Measurements from ENCODE around the gene ASCC1. TPM values are rescaled to one million over a fixed set of nuclear protein-coding genes. Genes with fewer than 3 reads are reported as not detected.

The ASCC1 gene
- total RNA-seq, 1 donor from 2014 or later: 38.5 TPM

- Histone ChIP-seq H3K4me3 (no peak overlapping the region), H3K36me3 (no peaks in the 10 kb centered on the region), H3K9me3 (no peaks in the 10 kb centered on the region), H3K27ac (peak overlapping the region; percentile 98), H3K27me3 (no peaks in the 10 kb centered on the region), H3K4me1 (peaks cover 91% of the 10 kb centered on the region)
- intact Hi-C loops (cut with DNase I): no loop called here
- no peak for DNase-seq (ENCODE audit: extremely low spot score in 2 of 2)
- TF ChIP-seq, protein P1, sequence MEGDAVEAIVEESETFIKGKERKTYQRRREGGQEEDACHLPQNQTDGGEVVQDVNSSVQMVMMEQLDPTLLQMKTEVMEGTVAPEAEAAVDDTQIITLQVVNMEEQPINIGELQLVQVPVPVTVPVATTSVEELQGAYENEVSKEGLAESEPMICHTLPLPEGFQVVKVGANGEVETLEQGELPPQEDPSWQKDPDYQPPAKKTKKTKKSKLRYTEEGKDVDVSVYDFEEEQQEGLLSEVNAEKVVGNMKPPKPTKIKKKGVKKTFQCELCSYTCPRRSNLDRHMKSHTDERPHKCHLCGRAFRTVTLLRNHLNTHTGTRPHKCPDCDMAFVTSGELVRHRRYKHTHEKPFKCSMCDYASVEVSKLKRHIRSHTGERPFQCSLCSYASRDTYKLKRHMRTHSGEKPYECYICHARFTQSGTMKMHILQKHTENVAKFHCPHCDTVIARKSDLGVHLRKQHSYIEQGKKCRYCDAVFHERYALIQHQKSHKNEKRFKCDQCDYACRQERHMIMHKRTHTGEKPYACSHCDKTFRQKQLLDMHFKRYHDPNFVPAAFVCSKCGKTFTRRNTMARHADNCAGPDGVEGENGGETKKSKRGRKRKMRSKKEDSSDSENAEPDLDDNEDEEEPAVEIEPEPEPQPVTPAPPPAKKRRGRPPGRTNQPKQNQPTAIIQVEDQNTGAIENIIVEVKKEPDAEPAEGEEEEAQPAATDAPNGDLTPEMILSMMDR (IDR thresholded peaks at IDR 0.05): no peak
- TF ChIP-seq POLR2AphosphoS5 (IDR thresholded peaks at IDR 0.05; ENCODE audit: insufficient read depth in 1 of 2, low read depth in 1 of 2): no peak
- no peak for TF ChIP-seq POLR2A (IDR thresholded peaks at IDR 0.05)
These were observed 41.2 kb upstream of the ASCC1 start for GRCh38 chr10:72257051-72257892.

GRCh38 chr10:72255977-72256729 lies 40.1 kb upstream of the ASCC1 start:
- no peak overlapping the region for H3K4me3 ChIP-seq
- H3K4me1 ChIP-seq: peaks cover 94% of the 10 kb centered on the region
- no peak for DNase-seq (ENCODE audit: extremely low spot score in 2 of 2)
- H3K36me3 ChIP-seq: no peaks in the 10 kb centered on the region
- H3K27ac ChIP-seq: peak overlapping the region; percentile 98
- no peaks in the 10 kb centered on the region for H3K27me3 ChIP-seq
- intact Hi-C loops (cut with DNase I): no loop called here
- H3K9me3 ChIP-seq: no peaks in the 10 kb centered on the region
- TF ChIP-seq POLR2A (IDR thresholded peaks at IDR 0.05): no peak
- TF ChIP-seq, protein P1 (IDR thresholded peaks at IDR 0.05): no peak
- TF ChIP-seq POLR2AphosphoS5 (IDR thresholded peaks at IDR 0.05; ENCODE audit: insufficient read depth in 1 of 2, low read depth in 1 of 2): peak in 1 of 2 donors; percentile 53

GRCh38 chr10:72254813-72255568 lies 38.9 kb upstream of the ASCC1 start:
- Histone ChIP-seq H3K27ac (peak overlapping the region; percentile 98), H3K36me3 (no peaks in the 10 kb centered on the region), H3K4me3 (peak overlapping the region in 1 of 2 donors; percentile 14), H3K9me3 (no peaks in the 10 kb centered on the region), H3K4me1 (peaks cover 94% of the 10 kb centered on the region), H3K27me3 (no peaks in the 10 kb centered on the region)
- intact Hi-C loops (cut with DNase I): loop anchor here (5.0 kb wide), 1 partner anchor 38 kb away; the partner anchor contains the start of genes ANAPC16 and ASCC1
- peak in 1 of 2 donors; percentile 95 for DNase-seq (ENCODE audit: extremely low spot score in 2 of 2)
- TF ChIP-seq, protein P1 (IDR thresholded peaks at IDR 0.05): no peak
- TF ChIP-seq POLR2A (IDR thresholded peaks at IDR 0.05) (no peak), POLR2AphosphoS5 (IDR thresholded peaks at IDR 0.05; ENCODE audit: insufficient read depth in 1 of 2, low read depth in 1 of 2) (peak; percentile 95 to 97)

DNA sequence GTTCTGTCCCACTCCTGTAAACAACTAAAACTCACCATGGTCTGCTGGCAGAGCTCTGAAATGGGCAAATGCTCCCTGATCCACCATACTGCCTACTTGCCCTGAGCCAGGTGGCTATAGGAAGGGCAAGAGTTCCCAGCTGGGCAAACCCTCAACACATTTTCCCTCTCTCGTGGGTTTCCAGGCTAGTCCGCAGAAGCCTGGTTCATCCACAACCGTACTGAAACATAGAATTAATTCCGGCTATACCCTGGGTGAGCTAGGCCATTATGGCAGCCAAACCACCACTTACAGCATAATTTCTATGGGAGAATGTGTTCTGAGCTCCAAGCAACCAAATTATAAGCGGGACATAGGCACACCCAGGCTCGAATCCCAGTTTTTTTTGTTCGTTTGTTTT lies 37.5 kb upstream of the ASCC1 start:
- TF ChIP-seq POLR2AphosphoS5 (IDR thresholded peaks at IDR 0.05; ENCODE audit: insufficient read depth in 1 of 2, low read depth in 1 of 2) (no peak), POLR2A (IDR thresholded peaks at IDR 0.05) (no peak)
- TF ChIP-seq, protein P1 (IDR thresholded peaks at IDR 0.05): no peak
- no peak for DNase-seq (ENCODE audit: extremely low spot score in 2 of 2)
- intact Hi-C loops (cut with DNase I): loop anchor here (5.0 kb wide), 1 partner anchor 36 kb away; the partner anchor contains the start of genes ANAPC16 and ASCC1
- H3K27ac ChIP-seq: peak overlapping the region; percentile 98
- no peak overlapping the region for H3K4me3 ChIP-seq
- H3K36me3 ChIP-seq: no peaks in the 10 kb centered on the region
- no peaks in the 10 kb centered on the region for H3K27me3 ChIP-seq
- peaks cover 94% of the 10 kb centered on the region for H3K4me1 ChIP-seq
- H3K9me3 ChIP-seq: no peaks in the 10 kb centered on the region
